ENCODE data around the gene SYDE2. TPM values are rescaled to one million over a fixed set of nuclear protein-coding genes. Genes with fewer than 3 reads are reported as not detected.
"Not testable (repeated sequence)": the region's sequence is repeated elsewhere in the genome, so short reads cannot be mapped to it uniquely, and the experiment has no call there.

The SYDE2 gene
- total RNA-seq, 4 donors from 2014 or later = 75.5 to 119 (median 99.3) TPM

DNA sequence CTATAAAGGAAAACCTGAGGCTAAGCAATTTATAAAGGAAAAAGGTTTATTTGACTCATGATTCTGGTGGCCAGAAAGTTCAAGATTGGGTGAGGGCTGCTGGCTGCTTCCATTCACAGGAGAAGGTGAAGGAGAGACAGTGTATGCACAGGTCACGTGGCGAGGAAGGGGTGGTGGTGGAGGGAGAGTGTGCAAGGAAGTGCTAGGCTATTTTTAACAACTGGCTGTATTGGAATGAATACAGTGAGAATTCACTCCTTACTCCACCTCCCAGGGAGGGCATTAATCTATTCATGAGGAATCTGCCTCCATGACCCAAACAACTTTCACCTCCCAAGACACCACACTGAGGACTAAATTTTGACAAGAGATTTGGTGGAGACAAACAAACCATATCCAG lies 51.0 kb downstream of the SYDE2 start:
- Histone ChIP-seq H3K36me3 (no peaks in the 10 kb centered on the region), H3K4me3 (no peak overlapping the region), H3K9me3 (no peaks in the 10 kb centered on the region), H3K27ac (replicated peaks in 1 of 4) (no peak overlapping the region), H3K27me3 (no peaks in the 10 kb centered on the region), H3K4me1 (peaks cover 8 to 17% (median 11%) of the 10 kb centered on the region in 4 donors)
- intact Hi-C loops (cut with DNase I) = no loop called here
- no peak for DNase-seq (ENCODE audit: extremely low spot score)
- TF ChIP-seq POLR2AphosphoS5 (IDR thresholded peaks at IDR 0.05) = peak in 1 of 2 donors; percentile 8
- no peak for TF ChIP-seq EP300 (IDR thresholded peaks at IDR 0.05)
- TF ChIP-seq, protein P1, sequence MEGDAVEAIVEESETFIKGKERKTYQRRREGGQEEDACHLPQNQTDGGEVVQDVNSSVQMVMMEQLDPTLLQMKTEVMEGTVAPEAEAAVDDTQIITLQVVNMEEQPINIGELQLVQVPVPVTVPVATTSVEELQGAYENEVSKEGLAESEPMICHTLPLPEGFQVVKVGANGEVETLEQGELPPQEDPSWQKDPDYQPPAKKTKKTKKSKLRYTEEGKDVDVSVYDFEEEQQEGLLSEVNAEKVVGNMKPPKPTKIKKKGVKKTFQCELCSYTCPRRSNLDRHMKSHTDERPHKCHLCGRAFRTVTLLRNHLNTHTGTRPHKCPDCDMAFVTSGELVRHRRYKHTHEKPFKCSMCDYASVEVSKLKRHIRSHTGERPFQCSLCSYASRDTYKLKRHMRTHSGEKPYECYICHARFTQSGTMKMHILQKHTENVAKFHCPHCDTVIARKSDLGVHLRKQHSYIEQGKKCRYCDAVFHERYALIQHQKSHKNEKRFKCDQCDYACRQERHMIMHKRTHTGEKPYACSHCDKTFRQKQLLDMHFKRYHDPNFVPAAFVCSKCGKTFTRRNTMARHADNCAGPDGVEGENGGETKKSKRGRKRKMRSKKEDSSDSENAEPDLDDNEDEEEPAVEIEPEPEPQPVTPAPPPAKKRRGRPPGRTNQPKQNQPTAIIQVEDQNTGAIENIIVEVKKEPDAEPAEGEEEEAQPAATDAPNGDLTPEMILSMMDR (IDR thresholded peaks at IDR 0.05) = no peak
- WGBS = 36% methylated on average over 2 of the region's 2 CpGs

DNA sequence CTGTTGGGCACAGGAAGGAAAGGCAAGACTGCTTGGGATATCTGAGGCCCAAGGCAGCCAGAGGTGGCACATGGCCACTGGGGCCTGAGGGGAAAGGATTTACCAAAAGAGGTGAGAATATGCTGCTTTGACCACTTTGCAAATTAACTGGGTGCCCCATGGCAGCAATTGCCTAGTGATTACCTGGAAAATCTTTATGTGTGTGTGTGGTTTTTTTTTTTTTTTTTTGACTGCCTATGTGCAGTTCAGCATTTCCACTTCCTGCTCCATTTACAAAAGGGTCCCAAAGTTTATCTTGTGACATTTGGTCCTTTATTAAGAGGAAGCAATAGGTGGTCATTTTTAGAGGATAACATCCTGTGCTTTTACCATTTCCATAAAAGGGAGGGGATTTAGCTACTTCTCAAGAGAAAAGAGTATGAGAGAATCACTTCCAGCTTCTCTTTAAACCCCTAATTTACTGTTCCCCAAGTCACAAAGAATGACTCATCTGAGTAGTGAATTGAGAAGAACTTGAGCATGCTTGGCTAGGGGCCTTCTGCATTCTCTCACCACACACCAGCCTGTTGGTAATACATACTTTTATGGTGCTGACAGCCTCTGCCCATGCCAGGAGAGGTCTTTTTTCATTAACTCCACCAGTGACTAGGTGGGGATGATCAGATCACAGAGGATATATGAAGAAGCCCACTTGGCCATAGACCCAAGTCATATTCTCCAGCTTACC lies 52.1 kb downstream of the SYDE2 start:
- Histone ChIP-seq H3K36me3 (no peaks in the 10 kb centered on the region), H3K27me3 (no peaks in the 10 kb centered on the region), H3K4me3 (no peak overlapping the region), H3K9me3 (no peaks in the 10 kb centered on the region), H3K27ac (replicated peaks in 1 of 4) (no peak overlapping the region), H3K4me1 (peaks cover 8 to 17% (median 11%) of the 10 kb centered on the region in 4 donors)
- intact Hi-C loops (cut with DNase I) = no loop called here
- TF ChIP-seq EP300 (IDR thresholded peaks at IDR 0.05) = no peak
- no peak for TF ChIP-seq POLR2A (IDR thresholded peaks at IDR 0.05; ENCODE audit: low read depth)
- TF ChIP-seq, protein P1 (IDR thresholded peaks at IDR 0.05) = no peak
- no peak for TF ChIP-seq POLR2AphosphoS5 (IDR thresholded peaks at IDR 0.05)
- DNase-seq (ENCODE audit: extremely low spot score) = no peak

DNA sequence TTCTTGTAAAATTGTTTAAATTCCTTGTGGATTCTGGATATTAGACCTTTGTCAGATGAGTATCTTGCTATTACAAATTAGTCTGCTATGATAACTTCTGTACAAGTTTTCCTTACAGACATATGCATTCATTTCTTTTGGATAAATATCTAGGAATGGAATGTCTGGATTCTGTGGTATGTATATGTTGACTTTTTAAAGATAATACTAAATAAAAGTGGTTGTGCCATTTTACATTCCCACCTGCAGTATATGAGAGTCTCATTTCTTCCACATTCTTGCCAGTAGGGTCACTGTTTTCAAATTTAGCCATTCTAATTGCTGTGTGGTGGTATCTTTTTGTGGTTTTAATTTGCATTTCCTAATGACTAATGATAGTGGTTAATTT lies 53.9 kb downstream of the SYDE2 start:
- Histone ChIP-seq H3K27ac (replicated peaks in 1 of 4) (no peak overlapping the region), H3K4me3 (no peak overlapping the region), H3K36me3 (no peaks in the 10 kb centered on the region), H3K27me3 (no peaks in the 10 kb centered on the region), H3K9me3 (no peaks in the 10 kb centered on the region), H3K4me1 (peaks cover 8 to 17% (median 11%) of the 10 kb centered on the region in 4 donors)
- intact Hi-C loops (cut with DNase I) = no loop called here
- no peak for TF ChIP-seq POLR2A (IDR thresholded peaks at IDR 0.05; ENCODE audit: low read depth)
- TF ChIP-seq, protein P1 (IDR thresholded peaks at IDR 0.05) = peak in 1 of 3 experiments; percentile 18
- no peak for DNase-seq (ENCODE audit: extremely low spot score)

DNA sequence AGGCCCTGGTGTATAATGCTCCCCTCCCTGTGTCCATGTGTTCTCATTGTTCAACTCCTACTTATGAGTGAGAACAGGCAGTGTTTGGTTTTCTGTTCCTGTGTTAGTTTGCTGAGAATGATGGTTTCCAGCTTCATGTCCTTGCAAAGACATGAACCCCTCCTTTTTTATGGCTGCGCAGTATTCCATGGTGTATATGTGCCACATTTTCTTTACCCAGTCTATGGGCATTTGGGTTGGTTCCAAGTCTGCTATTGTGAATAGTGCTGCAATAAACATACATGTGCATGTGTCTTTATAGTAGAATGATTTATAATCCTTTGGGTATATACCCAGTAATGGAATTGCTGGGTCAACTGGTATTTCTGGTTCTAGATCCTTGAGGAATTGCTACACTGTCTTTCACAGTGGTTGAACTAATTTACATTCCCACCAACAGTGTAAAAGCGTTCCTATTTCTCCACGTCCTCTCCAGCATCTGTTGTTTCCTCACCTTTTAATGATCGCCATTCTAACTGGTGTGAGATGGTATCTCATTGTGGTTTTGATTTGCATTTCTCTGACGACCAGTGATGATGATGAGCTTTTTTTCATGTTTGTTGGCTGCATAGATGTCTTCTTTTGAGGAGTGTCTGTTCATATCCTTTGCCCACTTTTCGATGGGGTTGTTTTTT lies 54.4 kb downstream of the SYDE2 start:
- intact Hi-C loops (cut with DNase I) = not testable (repeated sequence)
- WGBS = 78% methylated on average over 6 of the region's 6 CpGs

DNA sequence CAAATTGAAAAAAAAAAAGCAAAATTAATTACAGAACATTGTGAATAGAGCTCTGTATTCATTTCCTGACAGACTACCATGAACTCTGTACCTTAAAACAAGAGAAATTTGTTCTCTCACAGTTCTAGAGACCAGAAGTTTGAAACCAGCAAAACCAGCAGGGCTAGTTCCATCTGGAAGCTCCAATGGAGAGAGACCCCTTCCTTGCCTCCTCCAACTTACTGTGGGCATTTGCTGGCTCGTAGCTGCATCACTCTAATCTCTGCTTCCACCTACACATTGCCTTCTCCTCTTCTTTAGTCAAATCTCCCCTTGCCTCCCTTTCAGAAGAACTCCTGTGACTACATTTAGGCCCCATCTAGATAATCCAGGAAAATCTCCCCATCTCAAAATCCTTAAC lies 56.5 kb downstream of the SYDE2 start:
- WGBS = 88% methylated on average over 1 of the region's 1 CpG
- H3K4me1 ChIP-seq = peaks cover 0 to 5% (median 3%) of the 10 kb centered on the region in 4 donors
- H3K9me3 ChIP-seq = no peaks in the 10 kb centered on the region
- H3K36me3 ChIP-seq = no peaks in the 10 kb centered on the region
- DNase-seq (ENCODE audit: extremely low spot score) = no peak
- no peak overlapping the region for H3K27ac ChIP-seq (replicated peaks in 1 of 4)
- no peak overlapping the region for H3K4me3 ChIP-seq
- no peaks in the 10 kb centered on the region for H3K27me3 ChIP-seq
- intact Hi-C loops (cut with DNase I) = no loop called here
- TF ChIP-seq POLR2AphosphoS5 (IDR thresholded peaks at IDR 0.05) (no peak), EP300 (IDR thresholded peaks at IDR 0.05) (no peak), POLR2A (IDR thresholded peaks at IDR 0.05; ENCODE audit: low read depth) (no peak)
- TF ChIP-seq, protein P1 (IDR thresholded peaks at IDR 0.05) = no peak

More for the DNA sequence above, 54.4 kb downstream of the SYDE2 start:
- not testable (repeated sequence) for H3K36me3 ChIP-seq; H3K9me3 ChIP-seq; H3K4me3 ChIP-seq; DNase-seq (ENCODE audit: extremely low spot score); H3K27me3 ChIP-seq; H3K27ac ChIP-seq (replicated peaks in 1 of 4)
- H3K4me1 ChIP-seq = peaks cover 8 to 17% (median 11%) of the 10 kb centered on the region in 4 donors
